Measurements from ENCODE around the gene MAN1C1.

GRCh38 chr1:25747046-25747719 lies 130.6 kb downstream of the MAN1C1 start:
- TF ChIP-seq, protein P1, sequence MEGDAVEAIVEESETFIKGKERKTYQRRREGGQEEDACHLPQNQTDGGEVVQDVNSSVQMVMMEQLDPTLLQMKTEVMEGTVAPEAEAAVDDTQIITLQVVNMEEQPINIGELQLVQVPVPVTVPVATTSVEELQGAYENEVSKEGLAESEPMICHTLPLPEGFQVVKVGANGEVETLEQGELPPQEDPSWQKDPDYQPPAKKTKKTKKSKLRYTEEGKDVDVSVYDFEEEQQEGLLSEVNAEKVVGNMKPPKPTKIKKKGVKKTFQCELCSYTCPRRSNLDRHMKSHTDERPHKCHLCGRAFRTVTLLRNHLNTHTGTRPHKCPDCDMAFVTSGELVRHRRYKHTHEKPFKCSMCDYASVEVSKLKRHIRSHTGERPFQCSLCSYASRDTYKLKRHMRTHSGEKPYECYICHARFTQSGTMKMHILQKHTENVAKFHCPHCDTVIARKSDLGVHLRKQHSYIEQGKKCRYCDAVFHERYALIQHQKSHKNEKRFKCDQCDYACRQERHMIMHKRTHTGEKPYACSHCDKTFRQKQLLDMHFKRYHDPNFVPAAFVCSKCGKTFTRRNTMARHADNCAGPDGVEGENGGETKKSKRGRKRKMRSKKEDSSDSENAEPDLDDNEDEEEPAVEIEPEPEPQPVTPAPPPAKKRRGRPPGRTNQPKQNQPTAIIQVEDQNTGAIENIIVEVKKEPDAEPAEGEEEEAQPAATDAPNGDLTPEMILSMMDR (IDR thresholded peaks at IDR 0.05; ENCODE audit: insufficient read depth, low read length, poor library complexity, severe bottlenecking): no peak
- no peak for TF ChIP-seq EZH2phosphoT487 (conservative IDR thresholded peaks at IDR 0.05; ENCODE audit: low read length)
